SK-N-SH treated with all-trans-retinoic acid at 6 μM for 48 hours (cell line): ENCODE measurements around the gene CCRL2.
A peak's percentile ranks its signal among the peaks of the same experiment; 100 is the strongest.

Experiments
- ATAC-seq: fragments of 200-7000 bp; cut with Tn5 transposase; 3 replicates; pipeline ENCODE4 v1.9.1; 2020; ENCODE audit warnings: mild to moderate bottlenecking, moderate library complexity
- ARNTL ChIP-seq: fragments of 450-650 bp; formaldehyde crosslinking; IDR thresholded peaks from 2 replicates; pipeline ENCODE4 v1.5.0; 2020; ENCODE audit warnings: low read depth, mild to moderate bottlenecking, moderate library complexity, borderline replicate concordance
- BACH2 ChIP-seq: fragments of 250-450 bp; sonication (Bioruptor Pico); IDR thresholded peaks from 2 replicates; pipeline ENCODE4 v1.9.0; 2021; ENCODE audit warnings: mild to moderate bottlenecking, borderline replicate concordance
- CREB5 ChIP-seq: fragments of 250-450 bp; sonication (Bioruptor Pico); IDR thresholded peaks from 2 replicates; pipeline ENCODE4 v1.5.1; 2020; ENCODE audit warnings: low read depth, mild to moderate bottlenecking, moderate library complexity
- CSDC2 ChIP-seq: fragments of 250-450 bp; sonication (Bioruptor Pico); IDR thresholded peaks from 2 replicates; pipeline ENCODE4 v1.5.0; 2020; ENCODE audit warnings: mild to moderate bottlenecking, moderate library complexity
- ESRRG ChIP-seq: fragments of 250-450 bp; sonication (Bioruptor Pico); IDR thresholded peaks from 2 replicates; pipeline ENCODE4 v1.6.1; 2021; ENCODE audit warnings: mild to moderate bottlenecking
- GLIS3 ChIP-seq: fragments of 250-450 bp; sonication (Bioruptor Pico); IDR thresholded peaks from 2 replicates; pipeline ENCODE4 v1.5.0; 2020; ENCODE audit warnings: mild to moderate bottlenecking, moderate library complexity
- OSR1 ChIP-seq: fragments of 250-450 bp; sonication (Bioruptor Pico); IDR thresholded peaks from 2 replicates; pipeline ENCODE4 v1.8.0; 2022; ENCODE audit warnings: moderate library complexity, mild to moderate bottlenecking, inconsistent platforms
- PATZ1 ChIP-seq: fragments of 250-450 bp; sonication (Bioruptor Pico); IDR thresholded peaks from 2 replicates; pipeline ENCODE4 v1.8.0; 2020; ENCODE audit warnings: mild to moderate bottlenecking, moderate library complexity, borderline replicate concordance
- POU6F1 ChIP-seq: fragments of 250-450 bp; sonication (Bioruptor Pico); IDR thresholded peaks from 2 replicates; pipeline ENCODE4 v1.8.0; 2021; ENCODE audit warnings: low read depth, mild to moderate bottlenecking, moderate library complexity, borderline replicate concordance
- RARB ChIP-seq: fragments of 250-450 bp; sonication (Bioruptor Pico); IDR thresholded peaks from 2 replicates; pipeline ENCODE4 v1.8.0; 2021; ENCODE audit warnings: mild to moderate bottlenecking, moderate library complexity
- SNAI2 ChIP-seq: fragments of 250-450 bp; sonication (Bioruptor Pico); IDR thresholded peaks from 2 replicates; pipeline ENCODE4 v1.5.0; 2020; ENCODE audit warnings: mild to moderate bottlenecking, moderate library complexity
- TCF4 ChIP-seq: fragments of 250-450 bp; sonication (Bioruptor Pico); IDR thresholded peaks from 2 replicates; pipeline ENCODE4 v1.8.0; 2021; ENCODE audit warnings: mild to moderate bottlenecking, moderate library complexity, borderline replicate concordance
- TOX ChIP-seq: fragments of 250-450 bp; sonication (Bioruptor Pico); IDR thresholded peaks from 2 replicates; pipeline ENCODE4 v1.8.0; 2021; ENCODE audit warnings: mild to moderate bottlenecking, moderate library complexity, borderline replicate concordance
- TSHZ2 ChIP-seq: fragments of 250-450 bp; sonication (Bioruptor Pico); IDR thresholded peaks from 2 replicates; pipeline ENCODE4 v1.5.0; 2020; ENCODE audit warnings: mild to moderate bottlenecking, moderate library complexity
- ZC3H10 ChIP-seq: fragments of 250-450 bp; sonication (Bioruptor Pico); IDR thresholded peaks from 2 replicates; pipeline ENCODE4 v1.5.1; 2021; ENCODE audit warnings: mild to moderate bottlenecking, moderate library complexity
- ZFP30 ChIP-seq: fragments of 450-650 bp; formaldehyde crosslinking; IDR thresholded peaks from 2 replicates; pipeline ENCODE4 v1.5.0; 2022; ENCODE audit warnings: mild to moderate bottlenecking, moderate library complexity
- ZNF565 ChIP-seq: fragments of 450-650 bp; formaldehyde crosslinking; conservative IDR thresholded peaks from 2 replicates; pipeline ENCODE4 v1.5.0; 2020; ENCODE audit warnings: low read depth, mild to moderate bottlenecking, moderate library complexity
- ZNF70 ChIP-seq: fragments of 450-650 bp; formaldehyde crosslinking; IDR thresholded peaks from 2 replicates; pipeline ENCODE4 v1.5.0; 2020; ENCODE audit warnings: mild to moderate bottlenecking, moderate library complexity
- ZNF8 ChIP-seq: fragments of 450-650 bp; formaldehyde crosslinking; IDR thresholded peaks from 2 replicates; pipeline ENCODE4 v1.5.0; 2020; ENCODE audit warnings: mild to moderate bottlenecking, moderate library complexity
- TF ChIP-seq, protein P1 (sequence below): fragments of 250-450 bp; sonication (Bioruptor Pico); IDR thresholded peaks from 2 replicates; pipeline ENCODE4 v1.5.1; 2021; ENCODE audit warnings: mild to moderate bottlenecking, moderate library complexity

CCRL2 gene

GRCh38 chr3:46440531-46441294 lies 33.7 kb downstream of the CCRL2 start (continued):
- TF ChIP-seq SNAI2 (CRISPR knock-in tag): no peak
- TF ChIP-seq BACH2 (CRISPR knock-in tag): no peak
- TF ChIP-seq, all 23 proteins: peak for 0

DNA sequence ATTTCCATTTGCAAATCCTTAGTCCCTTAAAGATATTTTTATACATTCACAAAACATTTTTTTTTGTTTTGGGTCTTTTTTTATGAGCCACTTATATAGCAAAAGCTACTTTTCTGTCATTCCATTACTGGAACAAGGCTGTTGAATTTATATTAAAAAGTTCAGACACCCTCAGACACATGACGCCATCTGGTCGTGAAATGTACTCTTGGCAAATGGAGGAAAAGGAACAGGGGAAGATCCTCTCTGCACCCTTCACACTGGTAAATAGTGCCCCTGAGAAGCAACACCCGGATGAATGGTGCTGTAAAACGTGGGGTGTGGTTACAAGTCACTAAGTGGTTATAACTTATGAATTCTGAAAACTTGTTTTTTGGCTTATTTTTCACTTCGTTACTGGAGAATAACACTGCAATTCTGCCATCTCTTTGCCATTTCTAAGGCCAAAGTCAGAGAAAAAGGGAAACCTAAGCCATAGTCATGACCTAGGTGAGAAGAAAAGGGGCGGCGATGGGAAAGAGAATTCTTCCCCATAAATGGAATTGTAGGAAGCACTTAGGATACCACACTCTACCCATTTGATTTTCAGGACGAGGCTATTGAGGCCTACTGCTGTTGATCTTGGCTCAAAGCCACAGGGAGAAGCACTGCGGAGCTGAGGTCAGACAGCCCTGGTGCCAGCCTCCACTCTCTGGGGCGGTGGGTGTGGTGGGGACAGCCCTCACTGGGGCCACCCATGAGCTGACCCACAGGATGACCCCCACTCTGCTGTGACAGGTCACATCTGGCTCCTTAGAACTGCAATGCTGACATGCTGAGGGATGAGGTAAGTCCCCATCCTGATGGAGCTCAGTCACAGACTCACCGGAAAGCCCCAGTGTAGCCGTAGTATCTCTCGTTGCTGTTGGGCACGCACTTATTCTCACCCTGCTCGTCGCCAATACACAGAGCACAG lies 35.8 kb downstream of the CCRL2 start:
- TF ChIP-seq ARNTL (CRISPR knock-in tag) (no peak), POU6F1 (CRISPR knock-in tag) (no peak), GLIS3 (CRISPR knock-in tag) (no peak), ZNF565 (CRISPR knock-in tag) (no peak), ZC3H10 (no peak), TCF4 (no peak), TSHZ2 (no peak), ZNF70 (CRISPR knock-in tag) (no peak), PATZ1 (CRISPR knock-in tag) (no peak)
- TF ChIP-seq, protein P1, sequence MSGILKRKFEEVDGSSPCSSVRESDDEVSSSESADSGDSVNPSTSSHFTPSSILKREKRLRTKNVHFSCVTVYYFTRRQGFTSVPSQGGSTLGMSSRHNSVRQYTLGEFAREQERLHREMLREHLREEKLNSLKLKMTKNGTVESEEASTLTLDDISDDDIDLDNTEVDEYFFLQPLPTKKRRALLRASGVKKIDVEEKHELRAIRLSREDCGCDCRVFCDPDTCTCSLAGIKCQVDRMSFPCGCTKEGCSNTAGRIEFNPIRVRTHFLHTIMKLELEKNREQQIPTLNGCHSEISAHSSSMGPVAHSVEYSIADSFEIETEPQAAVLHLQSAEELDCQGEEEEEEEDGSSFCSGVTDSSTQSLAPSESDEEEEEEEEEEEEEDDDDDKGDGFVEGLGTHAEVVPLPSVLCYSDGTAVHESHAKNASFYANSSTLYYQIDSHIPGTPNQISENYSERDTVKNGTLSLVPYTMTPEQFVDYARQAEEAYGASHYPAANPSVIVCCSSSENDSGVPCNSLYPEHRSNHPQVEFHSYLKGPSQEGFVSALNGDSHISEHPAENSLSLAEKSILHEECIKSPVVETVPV (CRISPR knock-in tag): no peak
- TF ChIP-seq, all 23 proteins: peak for 0
- peak; percentile 70 for ATAC-seq

DNA sequence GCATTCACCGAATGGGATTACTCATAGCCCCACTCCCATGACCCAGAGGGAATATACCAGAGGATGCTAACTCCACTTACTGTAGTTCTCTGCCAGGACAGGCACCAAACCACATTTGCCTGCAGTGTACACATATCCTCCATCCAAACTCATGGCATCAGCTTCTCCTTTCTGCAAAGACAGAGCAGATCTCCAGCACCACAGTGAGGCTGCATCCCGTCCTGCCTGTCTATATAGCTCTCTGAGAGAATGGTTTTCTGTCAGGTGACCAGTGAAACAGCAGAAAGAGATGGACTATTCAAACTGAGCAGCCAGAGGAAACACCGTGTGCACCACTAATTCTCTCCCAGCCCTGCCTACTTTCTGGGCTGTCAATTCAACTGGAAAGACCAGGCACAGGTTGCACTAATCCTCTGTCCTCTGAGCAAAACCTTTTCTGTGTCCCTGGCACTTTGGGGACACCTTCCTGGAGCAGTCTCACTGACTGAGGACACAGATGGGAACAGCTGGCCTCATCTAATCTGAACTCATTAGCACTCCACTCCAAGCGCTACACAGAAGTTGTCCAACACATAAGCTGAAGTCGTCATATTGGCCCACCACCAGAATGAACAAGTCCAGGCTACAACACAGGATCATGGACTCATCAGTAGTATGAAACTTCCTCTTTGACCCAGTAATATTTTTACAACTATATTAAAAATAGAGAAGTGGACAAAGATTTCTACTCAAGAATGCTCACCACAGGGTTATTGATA lies 40.3 kb downstream of the CCRL2 start:
- TF ChIP-seq CREB5 (CRISPR knock-in tag) (no peak), ZFP30 (CRISPR knock-in tag) (no peak), BACH2 (CRISPR knock-in tag) (no peak), RARB (no peak), ZNF70 (CRISPR knock-in tag) (no peak), ARNTL (CRISPR knock-in tag) (no peak), CSDC2 (no peak), OSR1 (CRISPR knock-in tag) (no peak), TSHZ2 (no peak), ESRRG (CRISPR knock-in tag) (no peak), TOX (CRISPR knock-in tag) (no peak), ZNF8 (CRISPR knock-in tag) (no peak), ZNF565 (CRISPR knock-in tag) (no peak), ZC3H10 (no peak), TCF4 (no peak)
- TF ChIP-seq, protein P1 (CRISPR knock-in tag): no peak
- no peak for ATAC-seq
